ENCODE measurements around the gene RPUSD4.

DNA sequence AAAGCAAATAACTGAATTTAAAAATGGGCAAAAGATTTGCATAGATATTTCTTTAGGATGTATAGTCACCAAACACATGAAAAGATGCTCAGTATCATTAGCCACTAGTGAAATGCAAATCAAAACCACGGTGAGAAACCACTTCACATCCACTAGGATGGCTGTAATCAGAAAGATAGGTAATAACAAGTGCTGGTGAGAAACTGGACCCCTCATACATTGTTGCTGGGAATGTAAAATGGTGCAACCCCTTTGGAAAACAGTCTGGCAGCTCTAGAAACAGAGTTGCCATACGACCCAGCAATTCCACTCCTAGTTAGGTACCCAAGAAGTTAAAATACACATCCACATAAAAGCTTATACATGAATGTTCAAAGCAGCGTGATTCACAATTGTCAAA is 16.3 kb downstream of the RPUSD4 start:
- no peak for TF ChIP-seq EZH2 (IDR thresholded peaks at IDR 0.05)
- no peak for TF ChIP-seq EZH2phosphoT487 (IDR thresholded peaks at IDR 0.05)
- TF ChIP-seq, protein P1, sequence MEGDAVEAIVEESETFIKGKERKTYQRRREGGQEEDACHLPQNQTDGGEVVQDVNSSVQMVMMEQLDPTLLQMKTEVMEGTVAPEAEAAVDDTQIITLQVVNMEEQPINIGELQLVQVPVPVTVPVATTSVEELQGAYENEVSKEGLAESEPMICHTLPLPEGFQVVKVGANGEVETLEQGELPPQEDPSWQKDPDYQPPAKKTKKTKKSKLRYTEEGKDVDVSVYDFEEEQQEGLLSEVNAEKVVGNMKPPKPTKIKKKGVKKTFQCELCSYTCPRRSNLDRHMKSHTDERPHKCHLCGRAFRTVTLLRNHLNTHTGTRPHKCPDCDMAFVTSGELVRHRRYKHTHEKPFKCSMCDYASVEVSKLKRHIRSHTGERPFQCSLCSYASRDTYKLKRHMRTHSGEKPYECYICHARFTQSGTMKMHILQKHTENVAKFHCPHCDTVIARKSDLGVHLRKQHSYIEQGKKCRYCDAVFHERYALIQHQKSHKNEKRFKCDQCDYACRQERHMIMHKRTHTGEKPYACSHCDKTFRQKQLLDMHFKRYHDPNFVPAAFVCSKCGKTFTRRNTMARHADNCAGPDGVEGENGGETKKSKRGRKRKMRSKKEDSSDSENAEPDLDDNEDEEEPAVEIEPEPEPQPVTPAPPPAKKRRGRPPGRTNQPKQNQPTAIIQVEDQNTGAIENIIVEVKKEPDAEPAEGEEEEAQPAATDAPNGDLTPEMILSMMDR (IDR thresholded peaks at IDR 0.05): no peak
